ENCODE data around the gene APLN. TPM values are rescaled to one million over a fixed set of nuclear protein-coding genes. Genes with fewer than 3 reads are reported as not detected.

Gene APLN
- total RNA-seq, 4 donors from 2014 or later: 0.16 TPM; not detected in 3

GRCh38 chrX:129614481-129615255 lies 40.1 kb downstream of the APLN start:
- no peak for DNase-seq (ENCODE audit: low spot score in 2 of 2)
- WGBS, 2 donors: 78 to 95% methylated on average over 5 of the region's 5 CpGs
- intact Hi-C loops (cut with DNase I; ENCODE audit: low total_unique reads): no loop called here
- TF ChIP-seq CTCF (IDR thresholded peaks at IDR 0.05): no peak
- no peak for TF ChIP-seq POLR2A (IDR thresholded peaks at IDR 0.05)
- no peak overlapping the region for H3K4me3 ChIP-seq (ENCODE audit: low read depth, poor library complexity, severe bottlenecking)

- DNase-seq (ENCODE audit: low spot score in 2 of 2): no peak
- no peak overlapping the region for H3K4me3 ChIP-seq (ENCODE audit: low read depth, poor library complexity, severe bottlenecking)
- no peak for TF ChIP-seq CTCF (IDR thresholded peaks at IDR 0.05)
- intact Hi-C loops (cut with DNase I; ENCODE audit: low total_unique reads): no loop called here
Observed at GRCh38 chrX:129613596-129613995, 41.2 kb downstream of the APLN start.

- no peak overlapping the region for H3K4me3 ChIP-seq (ENCODE audit: low read depth, poor library complexity, severe bottlenecking)
- intact Hi-C loops (cut with DNase I; ENCODE audit: low total_unique reads): no loop called here
- DNase-seq (ENCODE audit: low spot score in 2 of 2): no peak
- 50 to 86% methylated on average over 2 of the region's 2 CpGs for WGBS, 2 donors
- TF ChIP-seq CTCF (IDR thresholded peaks at IDR 0.05) (no peak), POLR2A (IDR thresholded peaks at IDR 0.05) (no peak)
Observed at GRCh38 chrX:129612396-129612795, 42.4 kb downstream of the APLN start.

- TF ChIP-seq POLR2A (IDR thresholded peaks at IDR 0.05) (no peak), CTCF (IDR thresholded peaks at IDR 0.05) (no peak)
- DNase-seq (ENCODE audit: low spot score in 2 of 2): no peak
- 48 to 87% methylated on average over 1 of the region's 1 CpG for WGBS, 2 donors
- H3K4me3 ChIP-seq (ENCODE audit: low read depth, poor library complexity, severe bottlenecking): no peak overlapping the region
- intact Hi-C loops (cut with DNase I; ENCODE audit: low total_unique reads): loop anchor here (10.0 kb wide), 1 partner anchor 115 kb away; no protein-coding TSS in a partner anchor
Observed at GRCh38 chrX:129609395-129609794, 45.4 kb downstream of the APLN start.

GRCh38 chrX:129608496-129608895 lies 46.3 kb downstream of the APLN start:
- peak in 1 of 2 donors; percentile 82 for DNase-seq (ENCODE audit: low spot score in 2 of 2)
- TF ChIP-seq CTCF (IDR thresholded peaks at IDR 0.05) (no peak), POLR2A (IDR thresholded peaks at IDR 0.05) (no peak)
- intact Hi-C loops (cut with DNase I; ENCODE audit: low total_unique reads): loop anchor here (10.0 kb wide), 1 partner anchor 116 kb away; no protein-coding TSS in a partner anchor
- no peak overlapping the region for H3K4me3 ChIP-seq (ENCODE audit: low read depth, poor library complexity, severe bottlenecking)
- WGBS, 2 donors: 77 to 100% methylated on average over 1 to 2 of the region's 3 CpGs
